Gastroesophageal sphincter (tissue), 4 donors: ENCODE results near the gene EEF1E1. TPM values are rescaled to one million over a fixed set of nuclear protein-coding genes. Genes with fewer than 3 reads are reported as not detected.
A peak's percentile ranks its signal among the peaks of the same experiment; 100 is the strongest.
"Not testable (repeated sequence)": the region's sequence is repeated elsewhere in the genome, so short reads cannot be mapped to it uniquely, and the experiment has no call there.

Source experiments
- ATAC-seq: fragments of 150-250 bp; one replicate; pipeline ENCODE4 v1.9.1; 2016; ENCODE audit warnings: mild to moderate bottlenecking, moderate library complexity
- H3K27ac ChIP-seq, 4 donors: fragments of 200-600 bp; sonication (generic) in 3 of 4; 1 replicate in 3 of 4; 2 replicates in 1 of 4; pipeline ENCODE4 v1.5.1; 2016 to 2019
- H3K27me3 ChIP-seq: fragments of 200-600 bp; sonication (generic); one replicate; pipeline ENCODE4 v1.5.1; 2019
- H3K36me3 ChIP-seq, 2 donors: fragments of 200-600 bp; sonication (generic); one replicate each; pipeline ENCODE4 v1.5.1; 2019; ENCODE audit warnings: control low read depth in 1 of 2
- H3K4me1 ChIP-seq, 3 donors: fragments of 200-600 bp; sonication (generic); 1 replicate in 2 of 3; 2 replicates in 1 of 3; pipeline ENCODE4 v1.5.1; 2016 to 2019; ENCODE audit warnings: control low read depth in 2 of 3
- H3K4me3 ChIP-seq, 2 donors: fragments of 200-600 bp; sonication (generic); one replicate each; pipeline ENCODE4 v1.5.1; 2019; ENCODE audit warnings: mild to moderate bottlenecking in 1 of 2, moderate library complexity in 1 of 2
- H3K9me3 ChIP-seq, 3 donors: fragments of 200-600 bp; sonication (generic); one replicate each; pipeline ENCODE4 v1.5.1; 2017 to 2019; ENCODE audit warnings: control low read depth in 2 of 3
- CTCF ChIP-seq, 4 experiments: fragments of 200-600 bp in 2 of 4; fragments of 450-650 bp in 2 of 4; sonication (generic) in 1 of 4; IDR thresholded peaks; one replicate each; pipeline ENCODE4 v1.5.1; 2017 to 2019; ENCODE audit warnings: antibody characterized with exemption in 4 of 4, mild to moderate bottlenecking in 2 of 4, moderate library complexity in 2 of 4
- EP300 ChIP-seq: sonication (generic); formaldehyde crosslinking; IDR thresholded peaks from one replicate; pipeline ENCODE4 v1.6.1; 2017; ENCODE audit warnings: antibody characterized with exemption, mild to moderate bottlenecking
- POLR2A ChIP-seq, 2 donors: fragments of 450-650 bp; IDR thresholded peaks; one replicate each; pipeline ENCODE4 v1.6.1; 2017; ENCODE audit warnings: antibody characterized with exemption in 2 of 2, mild to moderate bottlenecking in 2 of 2, moderate library complexity in 1 of 2
- POLR2AphosphoS5 ChIP-seq: sonication (generic); formaldehyde crosslinking; IDR thresholded peaks from one replicate; pipeline ENCODE4 v1.6.1; 2017; ENCODE audit warnings: antibody characterized with exemption
- WGBS, 2 donors: methylation state at CpG; one replicate each; pipeline ENCODE4 v1.1.5; 2018; ENCODE audit warnings: low coverage in 1 of 2; 5-methylcytosine and 5-hydroxymethylcytosine counted together
- total RNA-seq, 4 donors: library from RNA; depleted of rRNA; stranded (reverse); fragments of >200 nt; gene quantifications; one replicate each; pipeline ENCODE4 v1.1.0, GENCODE V29; 2016

Gene EEF1E1
- total RNA-seq, 4 donors from 2014 or later = 20.5 to 47.9 (median 37.9) TPM

- ATAC-seq = no peak
- Histone ChIP-seq H3K4me1 (peaks cover 0 to 11% (median 0%) of the 10 kb centered on the region in 3 donors), H3K4me3 (no peak overlapping the region), H3K36me3 (peaks cover 0 to 55% of the 10 kb centered on the region in 2 donors), H3K27ac (no peak overlapping the region), H3K9me3 (no peaks in the 10 kb centered on the region), H3K27me3 (no peaks in the 10 kb centered on the region)
- TF ChIP-seq CTCF (IDR thresholded peaks at IDR 0.05) (peak in 3 of 4 experiments; percentile 3 to 35 (median 13)), EP300 (no peak), POLR2A (IDR thresholded peaks at IDR 0.05) (no peak), POLR2AphosphoS5 (no peak)
Measured at GRCh38 chr6:8059129-8059528, 43.2 kb downstream of the EEF1E1 start.

GRCh38 chr6:8057793-8058192 lies 44.6 kb downstream of the EEF1E1 start:
- Histone ChIP-seq H3K4me1 (peaks cover 0 to 3% (median 0%) of the 10 kb centered on the region in 3 donors), H3K27ac (no peak overlapping the region), H3K27me3 (no peaks in the 10 kb centered on the region), H3K36me3 (peaks cover 0 to 55% of the 10 kb centered on the region in 2 donors), H3K9me3 (no peaks in the 10 kb centered on the region), H3K4me3 (no peak overlapping the region)
- no peak for TF ChIP-seq POLR2AphosphoS5
- no peak for TF ChIP-seq CTCF (IDR thresholded peaks at IDR 0.05)
- no peak for TF ChIP-seq EP300
- TF ChIP-seq POLR2A (IDR thresholded peaks at IDR 0.05) = no peak
- 58 to 92% methylated on average over 3 of the region's 3 CpGs for WGBS, 2 donors
- ATAC-seq = no peak

- no peak overlapping the region for H3K4me3 ChIP-seq
Measured at GRCh38 chr6:8057263-8057662, 45.1 kb downstream of the EEF1E1 start.

GRCh38 chr6:8054276-8054675 lies 48.1 kb downstream of the EEF1E1 start:
- TF ChIP-seq POLR2A (IDR thresholded peaks at IDR 0.05) = no peak
- TF ChIP-seq EP300 = no peak
- no peak for TF ChIP-seq CTCF (IDR thresholded peaks at IDR 0.05)
- no peak for TF ChIP-seq POLR2AphosphoS5
- Histone ChIP-seq H3K4me1 (no peaks in the 10 kb centered on the region), H3K9me3 (no peaks in the 10 kb centered on the region), H3K4me3 (no peak overlapping the region), H3K36me3 (peaks cover 0 to 39% of the 10 kb centered on the region in 2 donors), H3K27ac (no peak overlapping the region), H3K27me3 (no peaks in the 10 kb centered on the region)
- ATAC-seq = no peak
- 85 to 100% methylated on average over 2 of the region's 2 CpGs for WGBS, 2 donors

More at GRCh38 chr6:8057263-8057662, 45.1 kb downstream of the EEF1E1 start:
- Histone ChIP-seq H3K27me3 (no peaks in the 10 kb centered on the region), H3K27ac (no peak overlapping the region), H3K36me3 (peaks cover 0 to 55% of the 10 kb centered on the region in 2 donors), H3K4me1 (no peaks in the 10 kb centered on the region), H3K9me3 (no peaks in the 10 kb centered on the region)
- WGBS, 2 donors = 91 to 94% methylated on average over 4 of the region's 4 CpGs
- TF ChIP-seq CTCF (IDR thresholded peaks at IDR 0.05) (no peak), POLR2AphosphoS5 (no peak), EP300 (no peak), POLR2A (IDR thresholded peaks at IDR 0.05) (no peak)
- no peak for ATAC-seq

GRCh38 chr6:8047541-8048292 lies 54.6 kb downstream of the EEF1E1 start:
- Histone ChIP-seq H3K4me1 (peaks cover 0 to 5% (median 0%) of the 10 kb centered on the region in 3 donors), H3K27me3 (no peaks in the 10 kb centered on the region), H3K4me3 (no peak overlapping the region), H3K36me3 (peaks cover 0 to 19% of the 10 kb centered on the region in 2 donors), H3K9me3 (no peaks in the 10 kb centered on the region), H3K27ac (peak overlapping the region in 1 of 4 donors; percentile 4)
- TF ChIP-seq POLR2A (IDR thresholded peaks at IDR 0.05) = no peak
- no peak for TF ChIP-seq CTCF (IDR thresholded peaks at IDR 0.05)
- no peak for TF ChIP-seq EP300
- TF ChIP-seq POLR2AphosphoS5 = no peak
- 53 to 58% methylated on average over 3 of the region's 3 CpGs for WGBS, 2 donors
- peak; percentile 50 for ATAC-seq

- H3K9me3 ChIP-seq, ATAC-seq, H3K4me1 ChIP-seq, H3K27ac ChIP-seq, H3K27me3 ChIP-seq, H3K4me3 ChIP-seq: not testable (repeated sequence)
- 92 to 100% methylated on average over 4 of the region's 4 CpGs for whole genome bisulfite sequencing, 2 donors
- peaks cover 0 to 22% of the 10 kb centered on the region in 2 donors for H3K36me3 ChIP-seq
Measured at GRCh38 chr6:8045769-8046168, 56.6 kb downstream of the EEF1E1 start.
